Erythroblast (primary cell): ENCODE data around the gene RIT2.

Experiments used
- GATA1 ChIP-seq: IDR thresholded peaks from 2 replicates; pipeline ENCODE4 v1.6.1; 2011; ENCODE audit warnings: low read depth, mild to moderate bottlenecking, control low read depth, low read length, moderate library complexity
- POLR2A ChIP-seq: IDR thresholded peaks from 2 replicates; pipeline ENCODE4 v1.6.1; 2011; ENCODE audit warnings: mild to moderate bottlenecking, low read length

GRCh38 chr18:43046322-43046721, 69.2 kb downstream of the RIT2 start:
- no peak for TF ChIP-seq POLR2A
- no peak for TF ChIP-seq GATA1
